SK-N-SH (cell line): ENCODE measurements around the gene CHKB. TPM values are rescaled to one million over a fixed set of nuclear protein-coding genes. Genes with fewer than 3 reads are reported as not detected.
A peak's percentile ranks its signal among the peaks of the same experiment; 100 is the strongest.

Experiments
- CTCF ChIA-PET: fragments of 300-600, 350-600 bp; formaldehyde crosslinking; extraction: SDS; loops from one replicate; lab custom pipeline; 2021; lab: Yijun Ruan, JAX
- POLR2A ChIA-PET: fragments of 350-600 bp; sonication (Branson Sonifier 250); formaldehyde crosslinking; extraction: SDS; loops from one replicate; lab custom pipeline; 2020; ENCODE audit warnings: antibody characterized with exemption, inconsistent platforms; lab: Yijun Ruan, JAX
- DNase-seq: peaks from one replicate; pipeline ENCODE4 v3.0.0; 2012
- H2AFZ ChIP-seq: fragments of 200-600 bp; sonication (generic); 2 replicates; pipeline ENCODE4 v1.8.1; 2016; ENCODE audit warnings: antibody characterized with exemption, mild to moderate bottlenecking, low read depth
- H3F3A ChIP-seq: fragments of 200-600 bp; sonication (generic); replicated peaks from 2 replicates; pipeline ENCODE3; 2016; ENCODE audit warnings: antibody characterized with exemption, mild to moderate bottlenecking; ENCODE audit not compliant: insufficient read depth
- H3K27ac ChIP-seq, 2 experiments: fragments of 200-500 bp in 1 of 2; fragments of 200-600 bp in 1 of 2; sonication (Bioruptor generic) in 1 of 2; sonication (generic), shearing (Covaris generic) in 1 of 2; 2 replicates each; pipeline versions ENCODE4 v1.5.1 to v1.6.1; 2014 to 2016; ENCODE audit warnings: low read depth in 2 of 2, inconsistent platforms in 1 of 2, low read length in 1 of 2, mild to moderate bottlenecking in 1 of 2, mixed read lengths in 1 of 2
- H3K27me3 ChIP-seq: fragments of 200-600 bp; sonication (generic), shearing (Covaris generic); 2 replicates; pipeline ENCODE4 v1.6.1; 2016; ENCODE audit warnings: mixed run types; ENCODE audit not compliant: insufficient read depth
- H3K36me3 ChIP-seq, 2 experiments: fragments of 200-500 bp in 1 of 2; fragments of 200-600 bp in 1 of 2; sonication (Bioruptor generic) in 1 of 2; sonication (generic) in 1 of 2; replicated peaks in 1 of 2; 2 replicates each; pipeline versions ENCODE3 to v1.5.1; 2014 to 2016; ENCODE audit warnings: low read length in 1 of 2, mild to moderate bottlenecking in 1 of 2; ENCODE audit not compliant: insufficient read depth in 2 of 2, control insufficient read depth in 1 of 2
- H3K4me1 ChIP-seq, 2 experiments: fragments of 200-500 bp in 1 of 2; fragments of 200-600 bp in 1 of 2; sonication (Bioruptor generic) in 1 of 2; sonication (generic), shearing (Covaris generic) in 1 of 2; 2 replicates each; pipeline versions ENCODE4 v1.5.1 to v1.6.1; 2014 to 2016; ENCODE audit warnings: low read depth in 1 of 2, low read length in 1 of 2, mixed run types in 1 of 2; ENCODE audit not compliant: insufficient read depth in 2 of 2, control insufficient read depth in 1 of 2
- H3K4me2 ChIP-seq: fragments of 200-600 bp; sonication (generic), shearing (Covaris generic); 2 replicates; pipeline ENCODE4 v1.6.1; 2017; ENCODE audit warnings: mixed run types
- H3K4me3 ChIP-seq, 2 experiments: fragments of 200-500 bp in 1 of 2; fragments of 200-600 bp in 1 of 2; sonication (Bioruptor generic) in 1 of 2; sonication (generic), shearing (Covaris generic) in 1 of 2; 2 replicates each; pipeline versions ENCODE4 v1.5.1 to v1.8.1; 2014 to 2016; ENCODE audit warnings: low read depth in 2 of 2, inconsistent platforms in 1 of 2, low read length in 1 of 2, mild to moderate bottlenecking in 1 of 2, mixed read lengths in 1 of 2, moderate library complexity in 1 of 2
- H3K79me2 ChIP-seq: fragments of 200-600 bp; sonication (generic); 2 replicates; pipeline ENCODE4 v1.8.1; 2017; ENCODE audit warnings: mild to moderate bottlenecking; ENCODE audit not compliant: insufficient read depth
- H3K9ac ChIP-seq: fragments of 200-600 bp; sonication (generic); 2 replicates; pipeline ENCODE4 v1.6.1; 2017; ENCODE audit warnings: mixed run types
- H3K9me2 ChIP-seq: fragments of 200-600 bp; sonication (generic); 2 replicates; pipeline ENCODE4 v1.6.1; 2017; ENCODE audit warnings: mixed run types
- H3K9me3 ChIP-seq: fragments of 200-600 bp; sonication (generic); 2 replicates; pipeline ENCODE4 v1.6.1; 2017; ENCODE audit warnings: mixed run types, mild to moderate bottlenecking, moderate library complexity
- H4K20me1 ChIP-seq: fragments of 200-600 bp; sonication (generic); 2 replicates; pipeline ENCODE4 v1.6.1; 2017; ENCODE audit warnings: mild to moderate bottlenecking, mixed run types; ENCODE audit not compliant: insufficient read depth
- CHD2 ChIP-seq: fragments of 150-350 bp; IDR thresholded peaks from 2 replicates; pipeline ENCODE4 v1.6.1; 2018; ENCODE audit warnings: low read length; ENCODE audit not compliant: partially characterized antibody
- EP300 ChIP-seq, 2 experiments: IDR thresholded peaks; 2 replicates each; pipeline versions ENCODE4 v1.4.0 to v1.6.1; 2012; ENCODE audit warnings: borderline replicate concordance in 1 of 2, low read depth in 1 of 2, low read length in 1 of 2
- EZH2phosphoT487 ChIP-seq: fragments of 200-600 bp; sonication (generic); IDR thresholded peaks from 2 replicates; pipeline ENCODE4 v1.6.1; 2017; ENCODE audit warnings: low read depth, mixed run types, mild to moderate bottlenecking, antibody characterized with exemption, moderate library complexity, borderline replicate concordance
- FOSL2 ChIP-seq: IDR thresholded peaks from 2 replicates; pipeline ENCODE4 v1.4.0; 2012; ENCODE audit warnings: low read depth, mild to moderate bottlenecking, moderate library complexity, borderline replicate concordance
- FOXM1 ChIP-seq: IDR thresholded peaks from 2 replicates; pipeline ENCODE4 v1.4.0; 2012; ENCODE audit warnings: low read depth, mild to moderate bottlenecking
- GATA2 ChIP-seq: sonication (generic); formaldehyde crosslinking; IDR thresholded peaks from 2 replicates; pipeline ENCODE4 v1.5.0; 2020; ENCODE audit warnings: mild to moderate bottlenecking, missing genetic modification reagents
- JUND ChIP-seq: IDR thresholded peaks from 2 replicates; pipeline ENCODE4 v1.4.0; 2012
- NFIC ChIP-seq: IDR thresholded peaks from 2 replicates; pipeline ENCODE4 v1.4.0; 2012; ENCODE audit warnings: borderline replicate concordance
- RAD21 ChIP-seq: IDR thresholded peaks from 2 replicates; pipeline ENCODE4 v1.6.1; 2012; ENCODE audit warnings: mild to moderate bottlenecking, low read length
- RCOR1 ChIP-seq: fragments of 150-350 bp; IDR thresholded peaks from 2 replicates; pipeline ENCODE4 v1.6.1; 2017; ENCODE audit warnings: antibody characterized with exemption, low read length
- SIN3A ChIP-seq: IDR thresholded peaks from 2 replicates; pipeline ENCODE4 v1.6.1; 2012; ENCODE audit warnings: low read depth, mild to moderate bottlenecking, low read length, moderate library complexity, borderline replicate concordance
- SMC3 ChIP-seq: IDR thresholded peaks from 2 replicates; pipeline ENCODE4 v1.6.1; 2012; ENCODE audit warnings: low read depth, low read length, improper control_type of control experiment
- TAF1 ChIP-seq: IDR thresholded peaks from 2 replicates; pipeline ENCODE4 v1.6.1; 2012; ENCODE audit warnings: low read depth, mild to moderate bottlenecking, low read length, moderate library complexity, borderline replicate concordance
- YY1 ChIP-seq: IDR thresholded peaks from 2 replicates; pipeline ENCODE4 v1.4.0; 2012; ENCODE audit warnings: low read depth, mild to moderate bottlenecking
- WGBS: methylation state at CpG from one replicate; pipeline ENCODE4 v1.1.6; 2017; ENCODE audit warnings: low lambda C conversion rate; 5-methylcytosine and 5-hydroxymethylcytosine counted together
- polyA plus RNA-seq, 3 experiments: library from polyadenylated mRNA; depleted of rRNA; stranded (reverse); fragments of >200 nt; gene quantifications; 2 replicates each; pipeline ENCODE4 v1.2.3, GENCODE V29; 2012
- TF ChIP-seq, protein P1 (sequence below): IDR thresholded peaks from 2 replicates; pipeline ENCODE4 v1.4.0; 2012; ENCODE audit warnings: low read depth, borderline replicate concordance
- TF ChIP-seq, protein P2 (sequence below): fragments of 150-350 bp; IDR thresholded peaks from 2 replicates; pipeline ENCODE4 v1.6.1; 2017; ENCODE audit warnings: antibody characterized with exemption, low read length, low read depth, borderline replicate concordance
- TF ChIP-seq, protein P3 (sequence below): IDR thresholded peaks from 2 replicates; pipeline ENCODE4 v1.6.1; 2012; ENCODE audit warnings: mild to moderate bottlenecking, low read depth, low read length, moderate library complexity

Gene CHKB
- polyA plus RNA-seq, 1 of the 3 experiments (the other 2 are of a cell fraction), result 39.6 TPM

DNA sequence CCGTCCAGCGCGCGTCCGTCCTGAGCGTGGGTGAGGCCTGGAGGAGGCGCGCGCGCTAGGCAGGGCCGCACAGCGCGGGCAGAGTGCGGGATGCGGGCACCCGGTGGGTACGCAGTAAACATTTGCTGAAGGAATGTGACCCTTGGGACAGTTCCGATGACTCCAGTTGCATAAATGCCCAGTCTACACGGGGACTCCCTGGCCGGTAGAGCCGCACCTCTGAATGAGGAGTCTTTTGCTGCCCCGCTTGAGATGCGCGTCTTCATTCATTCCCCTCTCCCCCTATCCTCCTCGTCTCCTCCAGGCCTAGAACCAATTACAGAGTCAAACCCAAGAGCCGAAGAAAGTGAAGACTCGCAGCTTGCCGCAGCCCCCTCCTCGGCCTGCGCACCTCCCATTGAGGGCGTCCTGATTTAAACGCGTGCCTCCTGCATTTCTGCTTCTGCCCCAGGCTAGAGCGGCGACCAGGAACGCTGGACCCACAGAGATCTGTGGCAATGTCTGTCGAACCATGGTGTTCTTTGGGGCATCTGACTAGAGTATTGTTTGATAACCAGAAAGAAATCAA is 729 bp upstream of the CHKB start:
- peak overlapping the region in 1 of 2 experiments; percentile 67; a peak in 3 of 4 replicates for H3K27ac ChIP-seq
- H3K4me3 ChIP-seq, result peak overlapping the region; percentile 89 to 94
- peaks cover 24% of the 10 kb centered on the region; the same call in 1 of the 2 replicates for H3K79me2 ChIP-seq
- H3K4me2 ChIP-seq, result peak overlapping the region; percentile 90
- H3K9me3 ChIP-seq, result no peaks in the 10 kb centered on the region
- WGBS, result 4% methylated on average over 23 of the region's 37 CpGs
- peaks cover 0 to 20% of the 10 kb centered on the region in 2 experiments for H3K36me3 ChIP-seq
- H2AFZ ChIP-seq, result peak overlapping the region; percentile 66; the same call in 1 of the 2 replicates
- CTCF ChIA-PET, result interaction anchor here (2.0 to 2.6 kb wide), 2 partner anchors 37 to 58 kb away, joined by 6 to 9 read pairs; partner anchors contain the start of gene SCO2
- H3K27me3 ChIP-seq, result no peaks in the 10 kb centered on the region
- H3K9ac ChIP-seq, result peak overlapping the region; percentile 96
- H4K20me1 ChIP-seq, result no peaks in the 10 kb centered on the region
- TF ChIP-seq GATA2 (CRISPR knock-in tag), result no peak
- H3K4me1 ChIP-seq, result peaks cover 0 to 14% of the 10 kb centered on the region in 2 experiments; a peak in 1 of 4 replicates
- no peak for DNase-seq
- POLR2A ChIA-PET, result interaction anchor here (0.7 to 2.3 kb wide), 2 partner anchors 37 to 58 kb away, joined by 4 to 10 read pairs; partner anchors contain the start of gene SCO2
- H3K9me2 ChIP-seq, result no peaks in the 10 kb centered on the region
- no peaks in the 10 kb centered on the region for H3F3A ChIP-seq

DNA sequence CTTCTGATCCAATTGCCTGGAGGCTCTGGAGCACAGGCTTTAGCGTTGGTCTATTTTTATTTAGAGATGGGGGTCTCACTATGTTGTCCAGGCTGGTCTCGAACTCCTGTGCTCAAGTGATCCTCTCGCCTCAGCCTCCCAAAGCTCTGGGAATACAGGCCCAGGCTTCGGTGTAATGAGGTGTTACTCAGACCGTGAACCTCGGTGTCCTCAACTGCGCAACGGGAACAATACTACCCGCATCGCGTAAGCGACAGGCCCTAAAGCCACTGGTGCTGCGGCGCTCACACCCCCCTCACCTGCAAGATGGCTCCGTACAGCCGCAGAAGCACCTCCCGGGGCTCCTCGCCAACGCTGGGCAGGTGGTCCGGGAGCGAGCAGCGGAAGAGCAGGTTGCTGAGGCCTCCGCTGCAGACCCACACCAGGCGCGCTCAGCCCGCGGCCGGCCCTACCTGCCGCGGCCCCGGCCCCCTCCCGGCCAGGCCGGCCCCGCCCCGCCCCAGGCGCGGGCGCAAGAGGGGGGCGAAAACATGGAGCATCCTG is 628 bp downstream of the CHKB start:
- Histone ChIP-seq H4K20me1 (no peaks in the 10 kb centered on the region), H3K9me3 (no peaks in the 10 kb centered on the region), H3K4me2 (peak overlapping the region; percentile 90), H2AFZ (peak overlapping the region; percentile 84; the same call in 1 of the 2 replicates), H3K27ac (peak overlapping the region; percentile 83 to 96; a peak in 3 of 4 replicates), H3K4me1 (peaks cover 0 to 14% of the 10 kb centered on the region in 2 experiments; a peak in 1 of 4 replicates), H3F3A (no peaks in the 10 kb centered on the region), H3K36me3 (peaks cover 0 to 24% of the 10 kb centered on the region in 2 experiments), H3K27me3 (no peaks in the 10 kb centered on the region), H3K9ac (peak overlapping the region; percentile 96), H3K9me2 (no peaks in the 10 kb centered on the region), H3K79me2 (peaks cover 24% of the 10 kb centered on the region; the same call in 1 of the 2 replicates), H3K4me3 (peak overlapping the region; percentile 89 to 94)
- WGBS, result 25% methylated on average over 8 of the region's 39 CpGs
- POLR2A ChIA-PET, result interaction anchor here (0.5 to 2.3 kb wide), 6 partner anchors 10 to 110 kb away, joined by 3 to 10 read pairs (median 4); partner anchors contain the start of gene SCO2
- CTCF ChIA-PET, result interaction anchor here (1.0 to 9.0 kb wide), 5 partner anchors 9 to 57 kb away, joined by 3 to 73 read pairs (median 6); partner anchors contain the start of genes SCO2 and SYCE3
- DNase-seq, result no peak
- TF ChIP-seq, protein P1, sequence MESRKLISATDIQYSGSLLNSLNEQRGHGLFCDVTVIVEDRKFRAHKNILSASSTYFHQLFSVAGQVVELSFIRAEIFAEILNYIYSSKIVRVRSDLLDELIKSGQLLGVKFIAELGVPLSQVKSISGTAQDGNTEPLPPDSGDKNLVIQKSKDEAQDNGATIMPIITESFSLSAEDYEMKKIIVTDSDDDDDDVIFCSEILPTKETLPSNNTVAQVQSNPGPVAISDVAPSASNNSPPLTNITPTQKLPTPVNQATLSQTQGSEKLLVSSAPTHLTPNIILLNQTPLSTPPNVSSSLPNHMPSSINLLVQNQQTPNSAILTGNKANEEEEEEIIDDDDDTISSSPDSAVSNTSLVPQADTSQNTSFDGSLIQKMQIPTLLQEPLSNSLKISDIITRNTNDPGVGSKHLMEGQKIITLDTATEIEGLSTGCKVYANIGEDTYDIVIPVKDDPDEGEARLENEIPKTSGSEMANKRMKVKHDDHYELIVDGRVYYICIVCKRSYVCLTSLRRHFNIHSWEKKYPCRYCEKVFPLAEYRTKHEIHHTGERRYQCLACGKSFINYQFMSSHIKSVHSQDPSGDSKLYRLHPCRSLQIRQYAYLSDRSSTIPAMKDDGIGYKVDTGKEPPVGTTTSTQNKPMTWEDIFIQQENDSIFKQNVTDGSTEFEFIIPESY, result no peak
- TF ChIP-seq GATA2 (CRISPR knock-in tag), result no peak
- TF ChIP-seq, protein P2, sequence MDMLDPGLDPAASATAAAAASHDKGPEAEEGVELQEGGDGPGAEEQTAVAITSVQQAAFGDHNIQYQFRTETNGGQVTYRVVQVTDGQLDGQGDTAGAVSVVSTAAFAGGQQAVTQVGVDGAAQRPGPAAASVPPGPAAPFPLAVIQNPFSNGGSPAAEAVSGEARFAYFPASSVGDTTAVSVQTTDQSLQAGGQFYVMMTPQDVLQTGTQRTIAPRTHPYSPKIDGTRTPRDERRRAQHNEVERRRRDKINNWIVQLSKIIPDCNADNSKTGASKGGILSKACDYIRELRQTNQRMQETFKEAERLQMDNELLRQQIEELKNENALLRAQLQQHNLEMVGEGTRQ, result no peak
- no peak for TF ChIP-seq CHD2
- no peak for TF ChIP-seq RCOR1
- no peak for TF ChIP-seq FOXM1
- TF ChIP-seq JUND, result no peak
- TF ChIP-seq RAD21, result no peak
- no peak for TF ChIP-seq NFIC
- no peak for TF ChIP-seq EZH2phosphoT487
- TF ChIP-seq SMC3, result no peak
- no peak for TF ChIP-seq TAF1
- TF ChIP-seq, protein P3, sequence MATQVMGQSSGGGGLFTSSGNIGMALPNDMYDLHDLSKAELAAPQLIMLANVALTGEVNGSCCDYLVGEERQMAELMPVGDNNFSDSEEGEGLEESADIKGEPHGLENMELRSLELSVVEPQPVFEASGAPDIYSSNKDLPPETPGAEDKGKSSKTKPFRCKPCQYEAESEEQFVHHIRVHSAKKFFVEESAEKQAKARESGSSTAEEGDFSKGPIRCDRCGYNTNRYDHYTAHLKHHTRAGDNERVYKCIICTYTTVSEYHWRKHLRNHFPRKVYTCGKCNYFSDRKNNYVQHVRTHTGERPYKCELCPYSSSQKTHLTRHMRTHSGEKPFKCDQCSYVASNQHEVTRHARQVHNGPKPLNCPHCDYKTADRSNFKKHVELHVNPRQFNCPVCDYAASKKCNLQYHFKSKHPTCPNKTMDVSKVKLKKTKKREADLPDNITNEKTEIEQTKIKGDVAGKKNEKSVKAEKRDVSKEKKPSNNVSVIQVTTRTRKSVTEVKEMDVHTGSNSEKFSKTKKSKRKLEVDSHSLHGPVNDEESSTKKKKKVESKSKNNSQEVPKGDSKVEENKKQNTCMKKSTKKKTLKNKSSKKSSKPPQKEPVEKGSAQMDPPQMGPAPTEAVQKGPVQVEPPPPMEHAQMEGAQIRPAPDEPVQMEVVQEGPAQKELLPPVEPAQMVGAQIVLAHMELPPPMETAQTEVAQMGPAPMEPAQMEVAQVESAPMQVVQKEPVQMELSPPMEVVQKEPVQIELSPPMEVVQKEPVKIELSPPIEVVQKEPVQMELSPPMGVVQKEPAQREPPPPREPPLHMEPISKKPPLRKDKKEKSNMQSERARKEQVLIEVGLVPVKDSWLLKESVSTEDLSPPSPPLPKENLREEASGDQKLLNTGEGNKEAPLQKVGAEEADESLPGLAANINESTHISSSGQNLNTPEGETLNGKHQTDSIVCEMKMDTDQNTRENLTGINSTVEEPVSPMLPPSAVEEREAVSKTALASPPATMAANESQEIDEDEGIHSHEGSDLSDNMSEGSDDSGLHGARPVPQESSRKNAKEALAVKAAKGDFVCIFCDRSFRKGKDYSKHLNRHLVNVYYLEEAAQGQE, result no peak
- no peak for TF ChIP-seq EP300 (IDR thresholded peaks at IDR 0.05; ENCODE audit: borderline replicate concordance in 1 of 2, low read depth in 1 of 2, low read length in 1 of 2)
- no peak for TF ChIP-seq YY1
- TF ChIP-seq SIN3A, result no peak
- no peak for TF ChIP-seq FOSL2
